H1 (cell line): ENCODE measurements around the gene C3AR1. TPM values are rescaled to one million over a fixed set of nuclear protein-coding genes. Genes with fewer than 3 reads are reported as not detected.
A peak's percentile ranks its signal among the peaks of the same experiment; 100 is the strongest.
"Not testable (repeated sequence)": the region's sequence is repeated elsewhere in the genome, so short reads cannot be mapped to it uniquely, and the experiment has no call there.

Experiments used
- CTCF ChIA-PET: fragments of 300-600 bp; sonication (Branson Sonifier 250); formaldehyde crosslinking; loops from one replicate; lab custom pipeline; 2021; ENCODE audit not compliant: partially characterized antibody; lab: Charles Lee
- POLR2A ChIA-PET: fragments of 300-600 bp; sonication (Branson Sonifier 250); formaldehyde crosslinking; loops from one replicate; lab custom pipeline; 2021; ENCODE audit warnings: inconsistent platforms; ENCODE audit not compliant: partially characterized antibody; lab: Charles Lee
- DNase-seq, 2 experiments: peaks; one replicate each; pipeline versions ENCODE4 v3.0.0 to v3.0.0-alpha.2; 2010 to 2022; ENCODE audit warnings: low spot score in 2 of 2, low read depth in 1 of 2, mixed read lengths in 1 of 2
- FAIRE-seq: peaks from 2 replicates; lab custom pipeline; 2011; peaks lifted over from hg19 to GRCh38; lab: Jason Lieb, UNC
- H2AFZ ChIP-seq: 2 replicates; pipeline ENCODE4 v1.8.1; 2012; ENCODE audit warnings: low read length, inconsistent platforms
- H2AK5ac ChIP-seq: 2 replicates; pipeline ENCODE4 v1.6.1; 2013; ENCODE audit warnings: low read depth, low read length
- H2BK120ac ChIP-seq: replicated peaks from 2 replicates; pipeline ENCODE3; 2013; ENCODE audit warnings: low read depth, low read length, inconsistent platforms
- H2BK12ac ChIP-seq: 2 replicates; pipeline ENCODE4 v1.6.1; 2013; ENCODE audit warnings: low read depth, low read length
- H2BK15ac ChIP-seq: 2 replicates; pipeline ENCODE4 v1.6.1; 2013; ENCODE audit warnings: low read length
- H2BK20ac ChIP-seq: 2 replicates; pipeline ENCODE4 v1.6.1; 2013; ENCODE audit warnings: low read length
- H2BK5ac ChIP-seq: 2 replicates; pipeline ENCODE4 v1.6.1; 2013; ENCODE audit warnings: low read depth, low read length
- H3K14ac ChIP-seq: 2 replicates; pipeline ENCODE4 v1.6.1; 2013; ENCODE audit warnings: inconsistent platforms; ENCODE audit not compliant: insufficient read length
- H3K18ac ChIP-seq: 2 replicates; pipeline ENCODE4 v1.6.1; 2013; ENCODE audit warnings: low read length; ENCODE audit errors: extremely low read depth
- H3K23ac ChIP-seq: 2 replicates; pipeline ENCODE4 v1.6.1; 2013; ENCODE audit warnings: inconsistent platforms; ENCODE audit not compliant: insufficient read length
- H3K23me2 ChIP-seq: 2 replicates; pipeline ENCODE4 v1.6.1; 2013; ENCODE audit warnings: low read depth, low read length
- H3K27ac ChIP-seq: 2 replicates; pipeline ENCODE4 v1.6.1; 2011; ENCODE audit warnings: low read depth, low read length, inconsistent platforms
- H3K27me3 ChIP-seq, 4 experiments: replicated peaks in 1 of 4; 1 replicate in 1 of 4; 2 replicates in 3 of 4; pipeline versions ENCODE4 v1.6.1 to v1.8.1; 2011 to 2013; ENCODE audit warnings: low read length in 3 of 4, mild to moderate bottlenecking in 3 of 4, inconsistent platforms in 2 of 4, mixed read lengths in 2 of 4, moderate library complexity in 1 of 4; ENCODE audit not compliant: control insufficient read depth in 3 of 4, insufficient read depth in 3 of 4; ENCODE audit errors: extremely low read depth in 1 of 4
- H3K36me3 ChIP-seq, 4 experiments: 2 replicates each; pipeline versions ENCODE4 v1.6.1 to v1.8.1; 2011 to 2013; ENCODE audit warnings: mild to moderate bottlenecking in 4 of 4, low read length in 3 of 4, moderate library complexity in 2 of 4, control low read depth in 1 of 4, inconsistent platforms in 1 of 4; ENCODE audit not compliant: insufficient read depth in 4 of 4, control insufficient read depth in 2 of 4
- H3K4ac ChIP-seq: replicated peaks from 2 replicates; pipeline ENCODE3; 2013; ENCODE audit warnings: low read length, low read depth, mixed read lengths, inconsistent platforms; ENCODE audit not compliant: insufficient read length
- H3K4me1 ChIP-seq, 4 experiments: replicated peaks in 1 of 4; 1 replicate in 1 of 4; 2 replicates in 3 of 4; pipeline versions ENCODE4 v1.6.1 to v1.8.1; 2011 to 2013; ENCODE audit warnings: low read length in 3 of 4, inconsistent platforms in 2 of 4, mixed read lengths in 1 of 4; ENCODE audit not compliant: insufficient read depth in 4 of 4, control insufficient read depth in 3 of 4
- H3K4me2 ChIP-seq, 2 experiments: 2 replicates each; pipeline versions ENCODE4 v1.6.1 to v1.8.1; 2011 to 2013; ENCODE audit warnings: low read depth in 2 of 2, low read length in 2 of 2, control low read depth in 1 of 2, inconsistent platforms in 1 of 2, mild to moderate bottlenecking in 1 of 2; ENCODE audit not compliant: insufficient read depth in 1 of 2
- H3K4me3 ChIP-seq, 4 experiments: fragments of 200-600, 300-600 bp in 1 of 4; sonication (generic), shearing (Covaris generic), sonication (Bioruptor Twin) in 1 of 4; 2 replicates each; pipeline versions ENCODE4 v1.5.1 to v1.8.1; 2011 to 2016; ENCODE audit warnings: low read length in 4 of 4, low read depth in 3 of 4, control low read depth in 2 of 4, inconsistent platforms in 2 of 4, mild to moderate bottlenecking in 2 of 4, mixed read lengths in 1 of 4, moderate library complexity in 1 of 4; ENCODE audit not compliant: insufficient read depth in 2 of 4; ENCODE audit errors: extremely low read depth in 1 of 4
- H3K56ac ChIP-seq: replicated peaks from 2 replicates; pipeline ENCODE3; 2013; ENCODE audit warnings: low read depth, mild to moderate bottlenecking, mixed read lengths, low read length, inconsistent platforms; ENCODE audit not compliant: insufficient read length
- H3K79me1 ChIP-seq: 2 replicates; pipeline ENCODE4 v1.6.1; 2013; ENCODE audit warnings: low read depth, low read length, control low read depth
- H3K79me2 ChIP-seq, 2 experiments: 2 replicates each; pipeline versions ENCODE4 v1.6.1 to v1.8.1; 2012 to 2013; ENCODE audit warnings: low read length in 2 of 2, mild to moderate bottlenecking in 2 of 2, inconsistent platforms in 1 of 2; ENCODE audit not compliant: insufficient read depth in 2 of 2, control insufficient read depth in 1 of 2
- H3K9ac ChIP-seq, 4 experiments: replicated peaks in 1 of 4; 1 replicate in 1 of 4; 2 replicates in 3 of 4; pipeline versions ENCODE4 v1.6.1 to v1.8.1; 2011 to 2013; ENCODE audit warnings: low read depth in 3 of 4, low read length in 3 of 4, control low read depth in 2 of 4, mild to moderate bottlenecking in 2 of 4, moderate library complexity in 2 of 4, inconsistent platforms in 1 of 4; ENCODE audit errors: extremely low read depth in 1 of 4
- H3K9me3 ChIP-seq, 2 experiments: 2 replicates each; pipeline versions ENCODE4 v1.6.1 to v1.8.1; 2012 to 2013; ENCODE audit warnings: mild to moderate bottlenecking in 2 of 2, moderate library complexity in 2 of 2, control low read depth in 1 of 2, inconsistent platforms in 1 of 2, low read depth in 1 of 2, low read length in 1 of 2, mixed read lengths in 1 of 2; ENCODE audit not compliant: insufficient read depth in 2 of 2
- H4K20me1 ChIP-seq, 2 experiments: replicated peaks in 1 of 2; 2 replicates each; pipeline versions ENCODE3 to v1.8.1; 2011 to 2013; ENCODE audit warnings: inconsistent platforms in 2 of 2, low read length in 2 of 2, mild to moderate bottlenecking in 1 of 2; ENCODE audit not compliant: insufficient read depth in 2 of 2, control insufficient read depth in 1 of 2
- H4K5ac ChIP-seq: 2 replicates; pipeline ENCODE4 v1.6.1; 2013; ENCODE audit warnings: low read length, low read depth, mixed read lengths, inconsistent platforms; ENCODE audit not compliant: insufficient read length
- H4K8ac ChIP-seq: 2 replicates; pipeline ENCODE4 v1.8.0; 2013; ENCODE audit warnings: mild to moderate bottlenecking, moderate library complexity, low read length, inconsistent platforms; ENCODE audit not compliant: insufficient read depth; ENCODE audit errors: extremely low read depth
- H4K91ac ChIP-seq: replicated peaks from 2 replicates; pipeline ENCODE3; 2013; ENCODE audit warnings: low read length, mixed read lengths, inconsistent platforms; ENCODE audit not compliant: insufficient read length
- PHF8 ChIP-seq: fragments of 200-600 bp; sonication (generic); conservative IDR thresholded peaks from 2 replicates; pipeline ENCODE4 v1.7.1; 2012; ENCODE audit warnings: low read depth, mild to moderate bottlenecking, inconsistent platforms, low read length, moderate library complexity
- WGBS, 2 experiments: shearing (Covaris generic) in 1 of 2; methylation state at CpG; one replicate each; pipeline versions ENCODE4 v1.1.6 to v1.1.7; 2013 to 2015; ENCODE audit warnings: low lambda C conversion rate in 2 of 2, mixed read lengths in 2 of 2, inconsistent platforms in 1 of 2, low coverage in 1 of 2, missing lambda C conversion rate in 1 of 2; ENCODE audit not compliant: insufficient replicate concordance in 2 of 2, insufficient coverage in 1 of 2, insufficient read length in 1 of 2; ENCODE audit errors: extremely low coverage in 1 of 2, missing lambda C conversion rate in 1 of 2; 5-methylcytosine and 5-hydroxymethylcytosine counted together
- polyA plus RNA-seq, 7 experiments: library from polyadenylated mRNA; depleted of rRNA in 3 of 7; stranded (reverse) in 5 of 7; unstranded in 2 of 7; fragments of >200 nt in 5 of 7; fragments of 200-250 nt in 2 of 7; gene quantifications; 1 replicate in 5 of 7; 2 replicates in 1 of 7; 4 replicates in 1 of 7; pipeline versions ENCODE4 v1.2.1 to v1.2.3, GENCODE V29; 2011 to 2013; ENCODE audit warnings: missing spikeins in 2 of 7, mixed read lengths in 2 of 7
- total RNA-seq: library from RNA; stranded (reverse); fragmentation: NEBNext Ultra II Directional; extraction: Animal tissue kit (Norgen Biotek cat#: 25700); gene quantifications from 2 replicates; pipeline ENCODE4 v1.2.1, GENCODE V29; 2021

The C3AR1 gene
- total and polyA plus RNA-seq, 2 of the 8 experiments (the other 6 are each of a cell fraction or from before 2014, with no cell fraction given) = not detected

GRCh38 chr12:8018213-8018612 is 47.9 kb downstream of the C3AR1 start:
- H2AK5ac ChIP-seq, H4K5ac ChIP-seq, H3K23ac ChIP-seq, CTCF ChIA-PET, H3K18ac ChIP-seq, H2BK15ac ChIP-seq, H4K20me1 ChIP-seq, H3K27me3 ChIP-seq, H3K9me3 ChIP-seq, H2BK5ac ChIP-seq, H4K91ac ChIP-seq, H2AFZ ChIP-seq, POLR2A ChIA-PET, H2BK12ac ChIP-seq, H3K14ac ChIP-seq, H3K56ac ChIP-seq, H3K23me2 ChIP-seq, H4K8ac ChIP-seq, H2BK20ac ChIP-seq, H3K79me2 ChIP-seq, H3K4me1 ChIP-seq, H3K9ac ChIP-seq, FAIRE-seq, H3K4ac ChIP-seq, H3K79me1 ChIP-seq, H3K36me3 ChIP-seq, H2BK120ac ChIP-seq, H3K27ac ChIP-seq, DNase-seq: not testable (repeated sequence)
- Histone ChIP-seq H3K4me3 (peak overlapping the region; percentile 46 to 65 (median 61)), H3K4me2 (peak overlapping the region; percentile 56 to 66)
- TF ChIP-seq PHF8 = 0 out of 2 replicates have a peak, but pooled peaks have one; percentile 27
- 36% methylated on average over 16 of the region's 16 CpGs; no CpG with 5 or more reads in 1 of the 2 experiments for WGBS, 2 experiments
